ENCODE results near the gene GATA2.

The GATA2 gene

DNA sequence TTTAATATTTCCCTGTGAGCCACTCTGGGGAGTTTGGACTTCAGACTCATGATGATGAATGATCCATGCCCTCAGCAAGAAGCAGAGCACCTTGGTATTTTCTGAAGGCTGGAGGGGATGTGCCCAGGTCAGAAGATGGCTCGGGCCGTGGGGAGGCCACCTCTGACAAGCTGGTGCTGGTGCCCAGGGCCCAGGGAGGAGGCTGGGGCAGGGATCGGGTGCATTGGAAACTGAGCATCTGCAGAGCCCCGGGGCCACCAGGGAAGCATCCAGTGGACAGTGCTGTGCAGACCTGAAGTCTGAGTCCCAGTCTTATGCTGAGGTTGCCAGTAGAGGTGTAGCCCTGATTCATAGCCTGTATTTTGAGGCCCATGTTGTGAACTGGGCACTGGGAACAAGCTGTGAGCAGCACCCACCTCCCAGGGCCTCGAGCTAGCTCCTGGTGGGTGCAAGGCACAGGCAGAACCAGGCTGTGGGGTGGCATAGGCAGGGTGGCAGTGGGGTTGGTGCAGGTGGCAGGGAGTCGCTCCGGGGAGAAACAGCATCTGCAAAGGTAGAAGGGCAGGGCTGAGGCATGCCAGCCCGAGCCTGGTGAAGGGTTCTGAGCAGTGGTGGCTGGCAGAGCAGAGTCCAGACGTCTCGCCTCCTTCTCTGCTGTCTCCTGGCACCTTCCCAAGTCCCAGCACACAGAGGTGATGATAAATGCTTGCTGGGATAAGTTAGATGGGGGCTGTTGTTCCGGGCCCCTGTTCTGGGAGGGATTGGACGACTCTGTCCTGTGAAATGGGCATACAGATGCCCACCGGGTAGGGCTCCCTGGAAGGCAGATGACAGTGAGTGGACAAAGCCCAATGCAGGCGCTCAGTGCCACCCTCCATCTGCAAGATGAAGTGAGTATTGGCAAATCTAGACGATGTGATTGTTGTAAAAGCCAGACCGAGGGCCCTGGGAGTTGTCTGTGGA, 36.9 kb downstream of the GATA2 start:
- no peak for DNase-seq (ENCODE audit: low spot score)

DNA sequence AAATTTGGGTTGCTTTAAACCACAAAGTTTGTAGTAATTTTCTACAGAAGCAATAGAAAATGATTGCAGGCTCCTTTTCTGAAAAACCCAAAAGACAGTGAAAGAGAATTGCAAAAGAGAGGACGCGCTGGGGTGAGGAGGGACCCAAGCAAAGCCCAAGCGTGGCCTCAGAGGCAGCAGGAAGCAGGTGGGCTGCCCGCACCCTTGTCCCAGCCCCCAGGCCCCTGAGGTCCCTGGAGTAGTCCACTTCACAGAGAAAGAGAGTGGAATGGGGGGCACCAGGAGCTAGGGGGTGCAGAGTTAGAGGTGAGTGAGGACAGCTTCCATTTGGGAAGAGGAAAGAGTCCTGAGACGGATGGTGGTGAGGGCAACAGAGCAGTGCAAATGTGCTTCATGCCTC, 37.9 kb downstream of the GATA2 start:
- DNase-seq (ENCODE audit: low spot score), result no peak

DNA sequence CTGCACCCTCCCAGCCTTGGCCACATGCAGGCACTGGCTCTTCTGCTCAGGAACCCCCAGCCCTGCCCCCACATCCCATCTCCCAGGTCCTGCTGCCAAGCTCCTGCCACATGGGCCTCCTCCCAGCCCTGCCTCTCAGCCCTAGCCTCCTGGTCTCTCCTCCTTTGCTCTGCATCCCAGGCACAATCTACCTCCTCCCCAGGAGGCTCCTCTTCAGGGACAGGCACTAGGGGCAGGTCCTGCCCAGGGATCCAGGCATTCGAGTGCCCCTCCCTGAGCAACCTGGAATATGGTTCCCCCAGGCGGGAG, 38.7 kb downstream of the GATA2 start:
- DNase-seq (ENCODE audit: low spot score), result no peak

DNA sequence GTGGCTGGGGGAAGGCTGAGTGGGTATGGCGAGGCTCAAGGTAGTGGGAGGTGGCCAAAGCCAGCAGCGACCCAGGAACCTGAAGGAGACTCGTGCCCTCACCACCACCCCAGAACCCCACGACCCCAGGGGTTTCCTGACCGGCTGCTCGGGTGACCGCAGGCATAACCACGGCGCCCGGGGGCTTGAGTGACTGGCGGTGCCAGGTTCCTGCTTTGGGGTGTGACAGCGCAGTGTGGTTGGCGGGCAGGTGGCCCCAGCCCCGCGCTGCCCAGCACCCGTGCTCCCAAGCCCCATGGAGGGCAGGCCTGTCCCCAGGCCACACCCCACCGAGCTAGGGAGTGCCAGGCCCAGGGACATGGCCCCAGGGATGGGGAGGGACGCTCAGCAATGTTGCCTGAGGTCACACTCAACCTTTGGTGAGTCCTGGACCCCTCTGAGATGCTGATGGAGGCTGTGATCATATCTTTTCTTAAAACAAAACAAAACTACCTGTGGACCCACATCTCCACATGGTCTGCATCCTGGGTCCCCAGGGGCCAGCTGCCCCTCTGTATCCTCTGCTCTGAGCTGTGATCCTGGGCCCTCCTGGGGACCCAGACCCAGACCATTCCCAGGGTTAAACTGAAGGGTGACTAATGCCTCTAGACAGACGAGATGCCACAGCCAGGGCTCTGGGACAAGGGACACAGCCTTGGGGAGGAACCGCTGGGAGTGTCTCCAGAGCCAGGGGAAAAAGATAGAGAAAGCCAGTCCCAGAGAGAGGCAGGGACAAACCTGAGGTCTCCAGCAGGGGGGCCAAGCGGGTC, 39.3 kb downstream of the GATA2 start:
- DNase-seq (ENCODE audit: low spot score), result no peak

DNA sequence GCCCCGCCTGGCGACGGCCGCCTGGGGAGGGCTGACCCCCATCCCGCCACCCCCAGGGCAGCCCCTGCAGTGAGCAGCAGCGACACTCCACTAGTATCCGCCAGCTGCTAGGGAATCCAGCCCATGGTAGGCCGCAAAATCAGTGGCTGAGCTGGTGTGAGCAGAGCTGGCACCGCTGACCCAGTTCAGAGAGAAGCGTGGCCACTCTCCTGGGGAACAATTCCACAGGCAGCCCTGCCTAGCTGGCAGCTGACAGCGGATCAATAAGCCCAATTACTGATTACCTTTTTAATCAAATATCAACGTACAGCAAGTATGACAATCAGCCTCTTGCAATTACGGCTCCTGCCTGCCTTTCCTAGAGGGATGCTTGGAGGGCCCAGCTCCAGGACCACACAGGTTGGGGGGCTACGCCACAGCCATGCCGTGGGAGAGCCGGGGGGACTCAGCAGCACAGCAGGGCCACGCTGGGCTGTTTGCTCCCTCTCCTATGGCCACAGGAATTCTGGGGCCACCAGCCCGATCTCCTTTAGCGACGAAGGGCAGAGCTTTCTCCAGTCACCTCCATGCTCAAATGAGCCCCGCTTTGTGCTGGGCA, 40.2 kb downstream of the GATA2 start:
- DNase-seq (ENCODE audit: low spot score), result no peak

DNA sequence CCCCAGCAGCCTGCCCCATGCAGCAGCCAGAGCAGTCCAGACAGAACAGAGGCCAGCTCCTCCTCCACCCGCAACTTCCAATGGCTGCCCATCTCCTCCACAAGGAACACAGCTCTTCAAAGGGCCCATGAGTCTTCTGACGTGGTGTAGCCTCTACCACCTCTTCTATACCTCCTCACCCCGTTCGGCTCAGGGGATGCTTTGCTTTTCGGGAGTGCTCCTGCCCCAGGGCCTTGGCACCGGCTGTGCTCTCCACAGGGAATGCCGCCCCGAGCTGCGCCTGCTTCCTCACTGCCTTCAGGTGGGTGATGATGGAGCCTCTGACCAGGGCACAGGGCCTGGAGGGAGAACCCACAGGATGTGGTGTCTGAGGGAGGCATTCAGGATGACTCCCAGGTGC, 40.9 kb downstream of the GATA2 start:
- DNase-seq (ENCODE audit: low spot score), result no peak

DNA sequence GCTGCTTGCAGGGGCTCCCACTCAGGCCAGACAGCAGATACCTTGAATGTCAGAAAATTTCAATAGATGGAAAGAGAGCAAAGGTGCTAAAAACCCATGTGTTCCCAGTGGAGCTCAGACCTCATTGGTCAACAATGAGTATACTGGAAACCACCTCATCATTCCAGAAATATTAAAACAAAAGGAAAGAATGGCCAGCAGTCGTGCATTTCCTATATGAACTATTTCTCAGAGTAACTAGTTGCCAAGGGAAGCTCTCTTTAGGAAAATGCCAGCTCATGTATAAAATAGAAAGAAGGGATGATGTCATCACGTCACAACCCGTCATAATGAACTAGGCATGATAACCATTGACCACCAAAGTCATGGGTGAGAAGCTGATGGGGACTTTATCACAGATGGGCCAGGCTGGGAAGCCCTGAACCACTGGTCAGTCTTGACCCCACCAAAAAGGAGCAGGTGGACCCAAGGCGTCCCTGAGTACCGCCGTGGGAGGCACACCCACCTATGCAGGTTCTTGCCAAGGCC, 43.8 kb downstream of the GATA2 start:
- DNase-seq (ENCODE audit: low spot score), result no peak

DNA sequence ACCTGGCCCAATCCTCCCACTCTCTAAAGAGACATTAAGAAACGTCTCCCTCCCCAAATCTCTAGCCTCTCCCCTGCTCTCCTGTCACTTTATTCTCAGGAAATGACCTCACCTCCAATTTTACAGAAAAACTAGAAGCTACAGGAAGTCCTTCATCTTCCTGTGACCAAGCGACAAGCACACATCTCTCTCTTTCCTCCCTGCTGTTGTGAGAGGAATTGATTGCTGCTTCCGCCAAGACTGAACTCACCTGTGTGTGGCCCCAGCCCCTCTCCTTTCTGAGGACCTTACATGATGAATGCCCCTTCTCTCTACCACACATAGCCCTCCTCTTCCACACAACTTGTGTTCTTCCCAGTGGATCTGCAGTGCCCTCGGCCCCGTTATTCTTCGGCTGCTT, 44.5 kb downstream of the GATA2 start:
- peak; percentile 20 for DNase-seq (ENCODE audit: low spot score)

DNA sequence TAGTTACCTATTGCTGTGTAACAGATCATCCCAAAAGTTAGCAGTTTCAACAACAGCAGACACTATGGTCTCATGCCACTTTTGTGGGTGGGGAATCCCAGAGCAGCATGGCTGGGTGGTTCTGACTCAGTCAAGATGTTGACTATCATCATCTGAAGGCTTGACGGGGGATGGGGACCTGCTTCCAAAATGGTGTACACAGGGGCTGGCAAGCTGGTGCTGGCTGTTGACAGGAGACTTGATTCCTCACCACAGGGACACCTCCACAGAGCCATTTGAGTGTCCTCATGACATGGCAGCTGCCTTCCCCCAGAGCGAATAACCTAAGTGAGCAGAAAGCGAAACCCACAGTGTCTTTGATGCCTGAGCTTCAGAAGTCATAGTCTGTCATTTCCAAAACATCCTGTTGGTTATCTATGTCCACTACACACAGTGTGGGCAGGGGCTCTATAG, 45.4 kb downstream of the GATA2 start:
- DNase-seq (ENCODE audit: low spot score), result peak; percentile 2

DNA sequence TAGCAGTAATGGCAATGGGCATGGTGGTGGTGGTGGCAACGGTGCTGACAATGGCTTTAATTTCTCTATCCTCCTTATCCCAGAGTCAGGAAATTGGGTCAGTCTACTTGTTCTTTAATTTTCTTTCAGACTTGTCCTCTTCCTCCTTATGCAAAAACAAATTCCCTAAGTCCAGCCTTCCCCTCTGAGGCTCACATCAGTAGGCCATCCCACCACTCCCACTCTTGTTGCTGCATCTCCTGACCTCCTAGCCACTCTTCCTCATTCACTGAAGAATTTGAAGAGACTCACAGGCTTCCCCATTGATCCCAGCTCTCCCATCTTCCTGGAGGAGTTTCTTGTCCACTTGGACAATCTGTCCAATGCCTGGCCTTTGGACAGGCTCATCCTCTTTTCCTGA, 46.2 kb downstream of the GATA2 start:
- no peak for DNase-seq (ENCODE audit: low spot score)

DNA sequence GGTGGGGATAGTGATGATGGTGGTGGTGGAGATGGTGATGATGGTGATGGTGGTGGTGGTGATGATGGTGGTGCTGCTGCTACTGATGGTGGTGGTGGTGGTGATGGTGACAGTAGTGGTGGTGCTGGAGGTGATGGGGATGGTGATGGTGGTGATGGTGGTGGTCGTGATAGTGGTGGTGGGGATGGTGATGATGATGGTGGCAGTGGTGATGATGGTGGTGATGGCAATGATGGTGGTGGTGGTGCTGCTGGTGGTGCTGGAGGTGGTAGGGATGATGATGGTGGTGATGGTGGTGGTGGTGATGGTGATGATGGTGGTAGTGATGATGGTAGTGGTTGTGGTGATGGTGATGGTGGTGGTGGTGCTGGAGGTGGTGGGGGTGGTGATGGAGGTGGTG, 47.6 kb downstream of the GATA2 start:
- no peak for DNase-seq (ENCODE audit: low spot score)

DNA sequence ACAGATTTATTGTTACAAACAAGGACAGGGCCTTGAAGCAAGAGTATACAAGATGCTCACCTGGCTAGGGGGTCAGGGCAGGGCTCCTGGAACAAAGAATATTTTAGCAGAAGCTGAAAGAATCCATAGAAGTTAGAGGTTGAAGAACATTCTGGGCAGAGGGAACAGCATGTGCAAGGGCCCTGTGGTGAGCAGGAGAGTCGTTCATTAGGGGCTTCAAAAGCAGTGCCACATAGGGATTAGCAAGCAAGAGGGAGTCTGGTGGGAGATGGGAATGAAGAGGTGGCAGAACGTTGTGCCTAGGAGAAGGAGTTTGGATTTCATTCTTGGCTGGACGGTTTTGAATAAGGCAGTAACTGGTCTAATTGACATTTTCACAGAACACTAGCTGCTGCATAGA, 49.2 kb downstream of the GATA2 start:
- no peak for DNase-seq (ENCODE audit: low spot score)

DNA sequence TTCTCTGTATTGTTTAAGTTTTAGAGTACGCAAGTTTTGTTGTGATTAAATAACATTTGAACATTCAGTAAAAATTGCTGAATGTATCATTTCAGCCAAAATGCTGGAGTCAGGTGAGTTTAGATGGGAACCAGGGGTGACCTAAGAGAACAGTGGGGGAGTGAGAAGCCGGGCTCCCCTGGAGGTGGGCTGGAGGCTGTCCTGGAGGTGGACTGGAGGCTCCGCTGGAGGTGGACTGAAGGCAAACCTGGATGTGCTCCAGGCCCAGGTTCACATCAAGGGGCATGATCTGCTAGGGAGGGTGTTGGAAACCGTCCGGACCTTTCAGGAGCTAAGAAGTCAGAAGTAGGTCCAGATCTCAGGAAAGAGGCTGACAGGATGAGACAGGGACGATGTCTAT, 50.1 kb downstream of the GATA2 start:
- no peak for DNase-seq (ENCODE audit: low spot score)

DNA sequence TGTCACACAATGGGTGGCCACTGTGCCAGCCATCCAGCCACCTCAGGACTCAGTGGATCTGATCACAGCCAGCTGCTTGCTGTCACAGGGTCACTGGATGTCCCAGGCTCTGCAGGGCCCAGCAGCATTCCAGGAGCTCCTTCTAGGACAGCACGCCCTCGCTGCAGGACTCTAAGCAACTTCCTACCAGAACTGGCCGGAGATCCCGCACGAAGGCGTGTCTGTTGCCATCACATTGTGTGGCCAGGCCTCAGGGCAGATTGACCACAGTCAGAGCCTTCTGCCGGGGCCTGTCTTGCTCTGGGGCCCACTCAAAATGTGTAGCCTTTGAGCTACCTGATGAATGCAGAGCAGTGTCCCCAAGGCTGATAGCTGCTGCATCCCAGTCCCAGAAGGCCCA, 50.9 kb downstream of the GATA2 start:
- DNase-seq (ENCODE audit: low spot score), result no peak

DNA sequence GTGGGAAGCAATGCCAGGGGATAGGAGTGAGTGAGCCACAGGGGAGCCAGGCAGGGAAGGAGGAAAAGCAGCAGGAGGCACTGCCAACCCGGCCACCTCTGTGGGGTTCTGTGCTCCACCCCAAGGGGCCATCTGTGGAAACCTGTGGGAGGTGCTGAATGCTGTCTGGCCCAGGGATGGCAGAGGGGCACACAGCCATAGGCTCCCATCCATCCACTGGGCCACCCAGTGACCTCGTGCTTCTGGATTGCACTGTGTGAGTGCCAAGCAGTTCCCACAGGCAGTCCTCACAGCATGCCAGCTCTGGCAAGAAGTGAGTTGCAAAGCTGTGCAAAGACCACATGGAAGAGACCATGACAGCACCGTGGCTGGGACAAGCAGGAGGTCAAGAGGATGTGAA, 53.8 kb downstream of the GATA2 start:
- no peak for DNase-seq (ENCODE audit: low spot score)

DNA sequence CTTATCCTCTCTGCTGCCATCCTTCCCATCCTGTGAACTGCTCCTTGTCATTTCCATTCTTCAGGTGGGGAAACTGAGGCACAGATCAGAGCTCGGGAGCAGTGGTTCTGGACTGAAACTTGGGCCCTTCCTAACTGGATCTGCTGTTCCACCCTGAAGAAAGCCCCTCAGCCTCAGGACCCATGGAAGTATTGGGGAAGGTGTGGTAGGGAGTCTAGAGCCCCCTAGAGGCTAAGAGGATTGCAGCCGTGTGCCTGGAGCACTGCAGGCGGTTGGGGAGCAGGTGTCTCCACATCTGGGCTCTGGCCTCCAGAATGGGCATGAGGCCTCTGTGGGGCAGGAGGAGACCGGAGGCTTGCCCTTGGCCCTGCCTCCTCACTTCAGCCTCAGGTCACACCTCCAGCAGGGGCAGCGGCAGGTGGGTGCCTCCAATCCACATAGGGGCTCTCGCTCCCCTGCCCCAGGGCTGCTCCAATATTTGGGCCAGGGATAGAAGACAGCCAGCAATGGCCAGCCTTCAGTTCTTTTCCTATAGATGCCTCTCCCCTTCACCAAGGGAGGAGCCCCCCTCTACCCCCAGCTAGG, 54.4 kb downstream of the GATA2 start:
- DNase-seq (ENCODE audit: low spot score), result no peak

DNA sequence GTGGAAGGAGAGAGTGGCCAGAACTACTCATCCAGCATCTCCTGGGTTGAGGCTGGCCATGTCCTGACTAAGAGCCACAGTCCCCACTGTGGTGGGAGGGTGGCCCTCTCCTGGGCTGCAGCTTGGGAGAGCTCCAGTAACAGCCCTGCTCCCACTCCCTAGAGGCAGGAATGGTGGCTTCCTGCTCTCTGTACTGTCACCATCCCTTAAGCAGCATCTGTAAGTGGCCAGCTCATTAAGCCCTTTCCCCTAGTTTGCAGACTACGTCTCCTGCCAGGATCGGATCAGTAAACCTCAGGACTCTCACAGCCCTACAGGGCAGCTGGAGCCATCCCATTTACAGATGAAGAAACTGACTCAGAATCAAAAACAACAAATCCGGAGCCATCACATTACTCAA, 56.8 kb downstream of the GATA2 start:
- DNase-seq (ENCODE audit: low spot score), result no peak

DNA sequence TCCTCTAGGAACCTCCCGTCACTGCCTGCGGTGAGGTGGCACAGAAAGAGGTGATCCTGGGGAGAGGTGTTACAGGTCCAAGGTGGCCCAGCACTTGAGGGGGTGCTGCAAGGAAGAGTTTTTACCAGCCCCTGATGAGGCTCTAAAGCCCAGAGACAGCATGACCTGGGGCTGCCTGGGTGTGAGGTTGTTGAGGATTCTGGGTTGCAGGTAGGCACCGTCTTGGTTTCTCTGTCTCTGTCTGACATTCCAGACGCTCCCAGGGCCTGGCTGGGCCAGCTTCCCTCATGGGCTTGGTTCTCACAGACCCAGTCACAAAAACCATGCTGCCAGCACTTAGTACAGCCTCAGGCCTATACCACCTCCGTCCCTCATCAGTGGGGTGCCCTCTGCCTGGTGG, 57.4 kb downstream of the GATA2 start:
- DNase-seq (ENCODE audit: low spot score), result no peak

DNA sequence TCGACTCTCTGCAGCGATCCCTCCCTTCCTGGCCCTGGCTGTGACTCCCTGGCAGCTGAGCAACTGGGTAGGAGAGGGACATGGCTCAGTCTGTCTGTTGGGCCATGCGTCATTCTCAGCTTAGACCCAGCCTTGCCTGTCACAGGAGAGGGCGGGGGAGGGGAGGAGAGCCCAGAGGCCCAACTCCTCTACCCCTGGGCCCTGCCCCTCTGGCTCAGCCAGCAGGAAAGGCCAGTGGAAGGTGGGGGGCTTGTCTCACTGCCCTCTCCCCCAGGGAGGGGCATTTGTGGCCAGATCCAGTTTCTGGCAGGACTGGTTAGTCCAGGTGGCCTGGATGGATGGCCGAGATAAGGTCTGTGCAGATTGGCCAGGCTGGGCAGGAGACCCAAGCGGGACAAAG, 57.9 kb downstream of the GATA2 start:
- DNase-seq (ENCODE audit: low spot score), result no peak

DNA sequence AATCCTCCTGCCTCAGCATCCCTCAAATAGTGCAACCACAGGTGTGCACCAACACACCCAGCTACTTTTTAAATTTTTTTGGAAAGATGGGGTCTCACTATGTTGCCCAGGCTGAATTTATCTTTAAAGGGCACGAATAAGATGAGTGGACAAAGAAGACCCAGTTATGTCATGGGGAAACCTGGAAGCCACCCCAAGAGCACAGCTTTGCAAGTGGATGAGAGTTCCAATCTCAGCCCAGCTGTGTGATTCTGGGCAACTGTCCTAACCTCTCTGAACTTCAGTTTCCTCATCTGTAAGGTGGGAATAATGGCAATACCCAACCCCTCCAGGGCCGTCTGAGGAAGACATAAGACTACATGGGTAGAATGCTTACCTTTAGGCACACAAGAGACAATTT, 58.5 kb downstream of the GATA2 start:
- no peak for DNase-seq (ENCODE audit: low spot score)

DNA sequence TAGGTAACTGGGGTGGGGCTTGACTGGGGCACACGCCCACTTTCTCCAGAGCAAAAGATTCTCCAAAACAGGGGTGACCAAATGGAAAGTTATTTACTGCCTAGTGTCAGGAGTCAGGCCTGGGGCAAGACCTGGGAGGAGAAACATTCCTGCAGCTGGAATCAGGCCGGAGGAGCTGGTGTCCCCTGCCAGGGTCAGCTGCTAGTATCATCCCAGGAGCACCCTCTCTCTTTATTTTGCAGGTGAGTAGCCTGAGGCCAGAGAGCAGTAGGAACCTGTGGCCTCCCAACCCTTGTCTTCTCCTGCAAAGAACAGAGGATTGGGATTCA, 59.2 kb downstream of the GATA2 start:
- no peak for DNase-seq (ENCODE audit: low spot score)

Measured in CD4-positive, alpha-beta T cell treated with Interleukin-2 at 100 ng/mL for 4 hours (primary cell).